ENCODE data around the gene ZNF81.
"Not testable (repeated sequence)": the region's sequence is repeated elsewhere in the genome, so short reads cannot be mapped to it uniquely, and the experiment has no call there.

Gene ZNF81

DNA sequence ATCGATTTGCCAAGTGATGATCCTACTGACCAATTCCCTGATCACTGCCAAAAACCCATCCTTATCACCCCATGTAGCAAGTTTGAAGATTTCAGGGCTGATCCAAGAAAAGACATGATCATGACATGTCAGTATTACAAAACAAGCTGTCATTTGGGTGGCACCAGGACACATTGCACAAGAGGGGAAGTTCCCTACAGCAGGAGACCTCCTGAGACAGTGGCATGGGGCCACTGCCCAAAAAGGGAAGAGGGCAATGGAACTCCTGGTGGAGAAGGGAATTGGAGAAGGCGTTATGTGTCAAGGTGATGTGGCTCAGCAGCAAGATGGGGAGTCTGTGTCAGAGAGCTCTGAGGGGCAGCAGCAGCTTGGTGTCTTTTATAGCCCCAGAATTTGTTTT, 123.7 kb downstream of the ZNF81 start:
- FAIRE-seq: no peak
- DNase-seq (ENCODE audit: insufficient read length, low spot score): no peak

DNA sequence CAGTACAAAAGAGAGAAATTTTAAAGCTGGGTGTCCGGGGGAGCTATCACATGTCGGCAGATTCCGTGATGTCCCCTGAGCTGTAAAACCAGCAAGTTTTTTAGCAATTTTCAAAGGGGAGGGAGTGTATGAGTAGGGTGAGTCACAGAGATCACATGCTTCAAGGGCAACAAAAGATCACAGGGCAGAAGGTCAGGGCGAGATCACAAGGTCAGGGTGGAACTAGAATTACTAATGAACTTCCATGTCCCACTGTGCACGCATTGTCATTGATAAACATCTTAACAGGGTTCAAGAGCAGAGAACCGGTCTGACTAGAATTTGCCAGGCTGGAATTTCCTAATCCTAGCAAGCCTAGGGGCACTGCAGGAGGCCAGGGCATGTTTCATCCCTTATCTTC, 125.1 kb downstream of the ZNF81 start:
- not testable (repeated sequence) for FAIRE-seq; DNase-seq (ENCODE audit: insufficient read length, low spot score)

More for the DNA sequence above, 123.7 kb downstream of the ZNF81 start:
- TF ChIP-seq, protein P1, sequence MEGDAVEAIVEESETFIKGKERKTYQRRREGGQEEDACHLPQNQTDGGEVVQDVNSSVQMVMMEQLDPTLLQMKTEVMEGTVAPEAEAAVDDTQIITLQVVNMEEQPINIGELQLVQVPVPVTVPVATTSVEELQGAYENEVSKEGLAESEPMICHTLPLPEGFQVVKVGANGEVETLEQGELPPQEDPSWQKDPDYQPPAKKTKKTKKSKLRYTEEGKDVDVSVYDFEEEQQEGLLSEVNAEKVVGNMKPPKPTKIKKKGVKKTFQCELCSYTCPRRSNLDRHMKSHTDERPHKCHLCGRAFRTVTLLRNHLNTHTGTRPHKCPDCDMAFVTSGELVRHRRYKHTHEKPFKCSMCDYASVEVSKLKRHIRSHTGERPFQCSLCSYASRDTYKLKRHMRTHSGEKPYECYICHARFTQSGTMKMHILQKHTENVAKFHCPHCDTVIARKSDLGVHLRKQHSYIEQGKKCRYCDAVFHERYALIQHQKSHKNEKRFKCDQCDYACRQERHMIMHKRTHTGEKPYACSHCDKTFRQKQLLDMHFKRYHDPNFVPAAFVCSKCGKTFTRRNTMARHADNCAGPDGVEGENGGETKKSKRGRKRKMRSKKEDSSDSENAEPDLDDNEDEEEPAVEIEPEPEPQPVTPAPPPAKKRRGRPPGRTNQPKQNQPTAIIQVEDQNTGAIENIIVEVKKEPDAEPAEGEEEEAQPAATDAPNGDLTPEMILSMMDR (IDR thresholded peaks at IDR 0.05; ENCODE audit: insufficient read depth, missing control alignments): no peak

DNA sequence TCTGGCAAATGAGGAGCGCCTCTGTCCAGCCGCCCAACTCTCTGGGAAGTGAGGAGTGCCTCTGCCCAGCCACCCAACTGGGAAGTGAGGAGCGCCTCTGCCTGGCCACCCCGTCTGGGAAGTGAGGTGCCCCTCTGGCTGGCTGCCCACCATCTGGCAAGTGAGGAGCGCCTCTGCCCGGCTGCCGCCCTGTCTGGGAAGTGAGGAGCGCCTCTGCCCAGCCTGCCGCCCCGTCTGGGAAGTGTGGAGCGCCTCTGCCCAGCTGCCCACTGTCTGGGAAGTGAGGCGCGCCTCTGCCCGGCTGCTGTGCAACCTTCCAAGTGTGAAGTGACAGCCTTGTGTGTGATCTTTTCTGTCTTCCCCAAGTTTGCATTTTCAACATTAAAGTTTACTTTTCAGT, 128.8 kb downstream of the ZNF81 start:
- not testable (repeated sequence) for FAIRE-seq; DNase-seq (ENCODE audit: insufficient read length, low spot score)
